Central memory CD4-positive, alpha-beta T cell (primary cell): Measurements from ENCODE around the gene BRAF.
"Not testable (repeated sequence)": the region's sequence is repeated elsewhere in the genome, so short reads cannot be mapped to it uniquely, and the experiment has no call there.

Source experiments
- DNase-seq: peaks from one replicate; pipeline ENCODE4 v3.0.0; 2022

The BRAF gene

DNA sequence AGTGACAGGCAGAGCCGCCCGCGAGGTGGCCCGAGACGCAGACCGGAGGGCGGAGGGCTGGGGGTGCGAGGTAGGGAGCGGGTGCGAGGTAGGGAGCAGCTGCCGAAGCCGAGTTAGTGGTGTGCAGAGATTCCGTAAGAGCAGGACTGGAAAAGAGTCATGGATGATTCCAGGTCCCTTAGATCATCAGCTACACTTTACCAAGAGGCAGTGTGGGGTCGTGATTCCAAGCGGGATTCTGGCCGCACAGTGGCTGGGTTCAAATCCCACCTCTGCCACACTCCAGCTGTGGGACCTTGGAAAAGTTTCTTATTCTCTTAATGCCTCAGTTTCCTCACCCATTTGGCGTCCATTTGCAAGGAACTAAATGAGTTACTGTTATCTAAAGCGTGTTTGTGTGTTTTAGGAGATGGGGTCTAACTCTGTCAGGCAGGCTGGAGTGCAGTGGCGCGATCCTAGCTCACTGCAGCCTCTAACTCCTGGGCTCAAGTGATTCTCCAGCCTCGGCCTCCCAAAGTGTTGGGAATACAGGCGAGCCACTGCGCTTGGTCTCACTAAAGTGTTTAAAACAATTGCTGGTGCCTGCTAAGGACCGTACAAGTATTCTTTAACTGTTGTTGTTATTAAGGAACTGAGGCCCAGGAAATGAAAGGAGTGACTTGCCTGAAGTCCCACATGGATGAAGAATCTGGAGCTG lies 227.1 kb downstream of the BRAF start:
- no peak for DNase-seq

GRCh38 chr7:140696680-140697446 lies 227.9 kb downstream of the BRAF start, which contains the start of gene NDUFB2:
NDUFB2 (plus strand) TSS chr7:140696708; CDS start chr7:140696745, 37 bp downstream.
- peak; percentile 89 for DNase-seq

- no peak for DNase-seq
These were observed 228.6 kb downstream of the BRAF start for GRCh38 chr7:140696024-140696679.

- DNase-seq, result no peak
These were observed 229.3 kb downstream of the BRAF start for GRCh38 chr7:140695381-140695780.

DNA sequence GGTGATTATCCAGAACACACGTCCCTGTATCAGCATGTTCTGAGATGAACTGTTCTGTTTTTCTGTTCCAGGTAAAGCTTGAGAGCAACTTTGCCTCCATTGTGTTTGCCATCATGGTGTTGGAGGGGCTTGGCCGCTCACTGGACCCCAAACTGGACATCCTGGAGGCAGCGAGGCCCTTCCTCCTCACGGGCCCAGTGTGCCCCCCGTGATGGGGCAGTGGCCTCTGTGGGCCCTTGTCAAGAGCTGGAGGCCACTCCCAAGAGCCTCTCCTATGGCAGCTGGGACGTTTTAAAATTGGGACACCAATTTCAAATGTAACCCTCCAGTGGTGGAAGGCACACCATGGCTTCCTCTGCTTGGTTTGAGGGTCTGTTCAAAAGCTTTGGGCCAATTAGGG lies 230.1 kb downstream of the BRAF start:
- no peak for DNase-seq

GRCh38 chr7:140693849-140694248 lies 230.9 kb downstream of the BRAF start:
- not testable (repeated sequence) for DNase-seq

GRCh38 chr7:140691376-140692045 lies 233.2 kb downstream of the BRAF start:
- no peak for DNase-seq

DNA sequence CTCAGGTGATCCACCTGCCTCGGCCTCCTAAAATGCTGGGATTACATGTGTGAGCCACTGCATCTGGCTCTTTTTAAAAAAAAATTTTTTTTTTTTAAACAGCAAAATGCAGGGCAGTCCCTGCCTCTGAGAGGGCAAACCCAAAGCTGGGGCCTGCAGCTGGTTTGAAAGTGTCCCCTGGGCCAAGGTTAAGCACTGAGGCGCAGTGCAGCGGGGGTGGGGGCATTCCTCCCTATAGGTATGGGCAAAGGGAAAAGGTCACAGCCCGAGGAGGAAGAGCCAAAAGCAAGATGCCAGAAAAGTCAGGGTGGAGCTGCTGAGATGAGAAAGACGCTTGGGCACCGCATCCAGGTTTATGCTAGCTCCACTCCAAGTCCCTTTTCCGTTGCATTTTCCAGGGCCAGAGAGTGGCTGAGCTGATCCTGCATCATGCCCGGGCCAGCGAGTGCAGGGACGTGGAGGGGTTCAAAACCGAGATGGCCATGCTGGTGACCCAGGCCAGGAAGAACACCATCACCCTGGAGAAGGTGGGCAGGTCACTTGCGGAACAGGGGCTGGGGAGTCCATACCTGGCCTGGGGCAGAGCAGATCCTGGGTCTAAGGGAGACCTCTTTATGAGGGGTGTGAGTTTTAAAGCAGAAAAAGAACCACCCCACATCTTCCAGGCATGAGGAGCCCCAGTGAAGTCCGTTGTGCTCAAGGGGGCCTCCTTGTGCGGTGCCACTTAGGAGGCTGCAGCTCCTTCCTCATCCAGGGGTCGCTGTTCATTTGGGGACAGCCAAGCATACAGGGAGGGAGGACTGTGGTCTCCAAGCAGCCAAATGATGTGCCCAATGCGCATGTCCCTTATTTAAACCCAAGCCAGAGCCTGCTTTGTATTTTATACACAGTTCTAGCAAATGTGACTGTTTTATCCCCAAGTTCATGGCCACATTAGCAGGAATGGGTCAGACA lies 235.3 kb downstream of the BRAF start:
- DNase-seq, result no peak

DNA sequence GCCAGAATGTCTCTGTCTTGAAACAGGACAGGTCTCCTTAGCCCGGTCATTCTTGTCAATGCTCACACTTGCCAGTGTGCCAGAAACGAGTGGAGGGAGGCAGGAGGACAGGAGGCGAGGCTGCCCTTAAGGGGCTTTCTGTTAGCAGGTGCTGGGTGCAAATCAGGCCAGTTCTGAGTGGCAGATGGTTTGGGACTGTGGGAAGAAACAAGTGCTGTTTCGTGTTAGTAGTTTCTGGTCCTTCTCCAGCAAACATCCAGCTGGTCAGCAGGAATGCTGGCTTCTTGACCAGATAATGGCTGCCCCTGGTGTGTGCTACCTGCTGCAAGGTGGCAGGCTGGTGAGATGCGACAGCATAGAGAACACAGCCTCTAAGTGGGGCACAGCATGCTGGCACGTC lies 236.4 kb downstream of the BRAF start:
- no peak for DNase-seq

DNA sequence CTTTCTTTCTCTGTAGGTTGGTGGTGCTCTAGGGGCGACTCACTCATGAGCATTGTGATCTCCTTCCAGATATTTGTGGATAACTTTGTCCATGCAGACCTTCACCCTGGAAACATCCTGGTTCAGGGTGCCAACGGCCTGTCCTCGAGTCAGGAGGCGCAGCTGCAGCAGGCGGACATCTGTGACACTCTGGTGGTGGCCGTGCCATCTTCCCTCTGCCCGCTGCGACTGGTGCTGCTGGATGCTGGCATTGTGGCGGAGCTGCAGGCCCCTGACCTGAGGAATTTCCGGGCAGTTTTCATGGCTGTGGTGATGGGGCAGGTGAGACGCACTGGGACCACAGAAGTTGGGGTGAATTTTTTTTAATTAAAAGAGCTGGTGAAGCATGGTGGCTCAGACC lies 237.8 kb downstream of the BRAF start:
- DNase-seq, result no peak

DNA sequence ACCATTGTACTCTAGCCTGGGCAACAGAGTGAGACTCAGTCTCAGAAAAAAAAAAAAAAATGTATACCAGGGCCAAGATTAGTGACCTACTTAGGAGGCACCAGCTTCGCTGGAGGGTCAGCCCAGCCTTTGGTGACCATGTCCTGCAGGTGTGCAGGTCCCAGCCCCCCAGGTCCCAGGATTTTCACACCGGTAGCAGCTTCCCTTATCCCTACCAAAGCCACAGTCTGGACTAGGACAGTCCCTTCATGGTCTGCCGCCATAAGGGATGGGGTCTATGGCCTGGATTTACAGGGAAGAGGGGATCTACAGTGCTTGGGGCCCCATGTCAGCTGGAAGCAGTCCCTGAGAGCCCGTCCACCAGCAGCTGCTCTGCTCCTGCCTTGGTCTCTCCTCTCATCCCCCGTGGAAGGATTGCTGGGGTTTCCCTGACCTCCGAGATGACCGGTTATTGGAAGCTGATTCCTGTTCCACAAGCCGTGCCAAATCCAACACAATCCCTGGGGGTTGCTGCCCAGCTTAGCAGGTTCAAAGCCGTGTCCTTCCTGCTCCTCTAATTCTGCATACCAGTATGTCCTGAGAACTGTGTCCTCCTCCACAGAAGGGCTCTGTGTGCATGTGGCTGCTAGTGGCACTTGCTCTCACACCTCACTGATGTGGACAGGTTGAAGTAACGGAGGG lies 239.2 kb downstream of the BRAF start:
- DNase-seq, result no peak

DNA sequence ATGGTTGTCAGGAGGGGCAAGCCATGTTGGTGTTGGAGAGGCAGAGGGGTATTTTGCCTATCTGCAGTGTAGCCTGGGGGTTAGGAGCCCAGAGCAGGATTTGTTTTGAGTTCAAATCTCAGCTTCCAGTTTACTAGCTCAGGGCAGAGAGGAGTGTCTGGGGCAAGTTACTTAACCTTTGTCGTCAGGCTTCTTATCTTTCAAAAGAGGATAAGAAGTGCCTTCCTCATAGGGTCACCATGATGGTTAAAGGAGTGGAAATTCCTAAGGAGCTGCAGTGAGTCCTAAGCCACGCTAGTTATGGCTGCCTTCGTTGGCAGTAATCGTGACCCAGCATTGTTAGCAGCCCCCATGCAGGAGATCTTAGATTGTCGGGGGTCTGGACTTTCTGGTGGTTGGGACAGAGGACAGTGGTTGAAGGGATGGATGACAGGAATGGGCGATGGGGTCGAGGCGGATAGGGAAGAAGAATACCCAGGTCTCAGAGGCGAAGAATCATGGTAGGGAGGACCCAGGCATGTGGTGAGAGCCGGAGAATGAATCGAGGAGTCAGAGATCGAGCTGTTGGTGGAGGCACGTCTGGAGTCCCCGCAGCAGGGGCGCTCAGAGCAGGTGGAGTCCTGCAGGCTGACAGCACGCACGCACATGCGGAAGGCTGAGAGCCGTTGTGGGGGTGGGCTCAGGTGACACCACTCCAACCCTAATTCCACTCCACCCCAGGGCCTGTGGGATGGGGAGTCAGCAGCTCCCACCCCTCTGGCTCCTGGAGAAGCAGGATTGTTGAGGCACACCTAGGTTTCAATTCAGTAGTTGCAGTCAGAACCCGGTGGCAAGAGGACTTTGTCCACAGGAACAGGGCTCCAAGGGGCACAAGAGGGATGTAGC lies 240.4 kb downstream of the BRAF start:
- DNase-seq, result no peak

- DNase-seq, result no peak
These were observed 241.1 kb downstream of the BRAF start for GRCh38 chr7:140683657-140684056.

GRCh38 chr7:140681766-140682165 lies 243.0 kb downstream of the BRAF start:
- DNase-seq, result no peak

GRCh38 chr7:140680886-140681285 lies 243.8 kb downstream of the BRAF start:
- DNase-seq, result no peak

GRCh38 chr7:140679186-140679585 lies 245.5 kb downstream of the BRAF start:
- DNase-seq, result no peak

DNA sequence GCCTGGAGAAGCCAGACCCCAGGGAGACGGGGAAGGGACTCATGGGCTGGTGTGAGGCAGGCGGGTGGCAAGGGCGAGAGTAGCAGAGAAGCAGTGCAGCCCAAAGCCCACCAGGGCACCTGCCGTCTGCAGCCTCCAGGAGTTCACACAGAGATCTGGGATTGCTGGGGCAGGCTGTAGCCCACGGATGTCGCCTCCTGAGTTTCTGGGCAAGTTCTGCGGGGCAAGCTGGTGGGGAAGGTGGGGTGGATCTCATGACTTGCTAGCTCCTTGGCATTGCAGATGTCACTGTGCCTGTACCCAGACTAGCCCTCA lies 246.0 kb downstream of the BRAF start:
- DNase-seq, result no peak

DNA sequence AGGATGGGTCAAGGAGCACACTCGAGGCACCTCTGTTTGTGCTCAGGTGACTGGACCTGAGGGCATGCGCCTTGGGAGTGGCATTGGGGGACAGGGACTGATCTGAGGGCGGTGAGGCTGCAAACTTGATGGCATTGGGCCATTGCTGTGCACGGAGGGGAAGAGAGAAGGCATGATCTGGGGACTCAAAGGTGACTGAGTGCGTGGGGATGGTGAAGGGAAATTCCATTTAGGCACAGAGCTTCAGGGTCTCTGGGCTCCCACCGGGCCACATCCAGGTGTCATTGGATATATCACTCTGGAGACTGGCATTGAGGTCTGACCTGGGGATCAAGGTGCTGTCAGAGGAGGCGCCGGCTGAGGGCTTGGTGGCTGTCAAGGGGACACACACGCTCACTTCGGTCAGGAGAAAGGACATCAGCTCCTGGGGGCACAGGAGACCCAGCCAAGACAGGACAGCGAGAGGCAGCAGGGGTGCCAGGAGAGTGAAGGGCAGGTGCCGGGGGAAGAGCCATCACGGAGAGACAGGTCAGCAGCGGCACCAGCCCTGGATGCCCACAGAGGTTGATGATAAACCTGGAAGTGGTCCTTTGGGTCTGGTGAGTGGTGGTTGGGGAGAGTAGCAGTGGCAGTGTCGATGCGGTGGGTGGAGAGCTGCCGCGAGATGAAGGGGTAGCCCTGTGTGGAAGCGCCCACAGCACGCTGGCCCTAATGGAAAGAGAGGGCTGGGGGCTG lies 246.5 kb downstream of the BRAF start:
- no peak for DNase-seq

DNA sequence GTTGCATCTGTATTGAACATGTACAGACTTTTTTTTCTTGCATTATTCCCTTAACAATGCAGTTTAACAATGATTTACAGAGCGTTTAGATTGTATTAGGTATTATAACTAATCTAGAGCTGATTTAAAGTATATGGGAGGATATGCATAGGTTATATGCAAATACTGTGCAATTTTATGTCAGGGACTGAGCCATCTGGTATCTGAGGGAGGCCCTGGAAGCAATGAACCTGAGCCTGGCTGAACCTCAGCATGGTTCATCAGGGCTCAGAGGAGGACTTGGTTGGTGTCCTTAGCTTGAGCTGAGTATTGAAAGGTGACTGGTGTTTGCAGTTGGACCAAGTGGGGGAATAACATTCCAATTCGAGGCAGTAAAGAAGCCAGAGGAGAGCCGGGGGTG lies 247.2 kb downstream of the BRAF start:
- no peak for DNase-seq

DNA sequence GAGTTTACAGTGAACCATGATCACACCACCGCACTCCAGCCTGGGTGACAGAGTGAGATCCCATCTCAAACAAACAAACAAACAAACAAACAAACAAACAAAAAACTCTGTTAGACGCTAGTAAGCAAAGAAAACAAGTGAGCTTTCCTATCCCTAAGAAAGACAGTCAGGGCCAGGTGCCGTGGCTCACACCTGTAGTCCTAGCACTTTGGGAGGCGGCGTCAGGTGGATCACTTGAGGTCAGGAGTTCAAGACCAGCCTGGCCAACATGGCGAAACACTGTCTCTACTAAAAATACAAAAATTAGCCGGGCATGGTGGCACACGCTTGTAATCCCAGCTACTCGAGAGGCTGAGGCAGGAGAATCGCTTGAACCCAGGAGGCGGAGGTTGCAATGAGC lies 247.8 kb downstream of the BRAF start:
- not testable (repeated sequence) for DNase-seq
